Activated CD4-positive, alpha-beta T cell treated with anti-CD3 and anti-CD28 coated beads, Interleukin-2, amount 50 U/mL, for 16 hours (primary cell): Measurements from ENCODE around the gene PRXL2C.
"Not testable (repeated sequence)": the region's sequence is repeated elsewhere in the genome, so short reads cannot be mapped to it uniquely, and the experiment has no call there.

Experiments
- DNase-seq: peaks from one replicate; pipeline ENCODE4 v3.0.0-alpha.2; 2020

The PRXL2C gene, protein sequence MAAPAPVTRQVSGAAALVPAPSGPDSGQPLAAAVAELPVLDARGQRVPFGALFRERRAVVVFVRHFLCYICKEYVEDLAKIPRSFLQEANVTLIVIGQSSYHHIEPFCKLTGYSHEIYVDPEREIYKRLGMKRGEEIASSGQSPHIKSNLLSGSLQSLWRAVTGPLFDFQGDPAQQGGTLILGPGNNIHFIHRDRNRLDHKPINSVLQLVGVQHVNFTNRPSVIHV

DNA sequence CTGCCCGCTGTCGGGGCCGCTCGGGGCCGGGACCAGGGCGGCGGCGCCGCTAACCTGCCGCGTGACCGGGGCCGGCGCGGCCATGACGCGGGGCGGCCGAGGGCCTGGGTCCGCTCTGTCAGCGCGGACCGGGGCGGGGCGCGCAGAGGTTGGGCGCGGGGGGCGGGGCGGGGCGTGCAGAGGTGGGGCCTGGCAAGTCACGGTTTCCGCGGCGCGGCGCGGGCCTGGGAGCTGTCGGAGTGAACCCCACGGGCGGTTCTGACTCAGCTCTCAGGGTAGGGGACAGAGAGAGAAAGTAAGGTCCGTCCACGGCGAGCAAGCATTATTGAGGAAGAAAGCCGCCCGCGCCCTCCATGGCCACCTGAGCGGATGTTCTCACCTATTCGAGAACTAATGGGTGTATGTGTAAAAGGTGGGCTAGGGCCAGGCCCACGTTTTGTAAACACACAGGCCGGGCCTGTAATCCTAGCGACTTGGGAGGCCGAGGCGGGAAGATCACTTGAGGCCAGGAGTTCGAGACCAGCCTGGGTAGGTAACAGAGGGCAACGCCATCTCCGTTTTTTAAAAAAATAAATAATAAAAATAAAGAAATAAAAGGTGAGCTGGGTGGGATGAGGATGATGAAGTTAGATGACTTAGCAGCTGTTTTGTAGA is at the start of gene PRXL2C:
PRXL2C (minus strand) TSS at position 120 of the 654 bp plus-strand sequence; CDS start at position 84, 36 bp downstream.
- peak; percentile 83 for DNase-seq

DNA sequence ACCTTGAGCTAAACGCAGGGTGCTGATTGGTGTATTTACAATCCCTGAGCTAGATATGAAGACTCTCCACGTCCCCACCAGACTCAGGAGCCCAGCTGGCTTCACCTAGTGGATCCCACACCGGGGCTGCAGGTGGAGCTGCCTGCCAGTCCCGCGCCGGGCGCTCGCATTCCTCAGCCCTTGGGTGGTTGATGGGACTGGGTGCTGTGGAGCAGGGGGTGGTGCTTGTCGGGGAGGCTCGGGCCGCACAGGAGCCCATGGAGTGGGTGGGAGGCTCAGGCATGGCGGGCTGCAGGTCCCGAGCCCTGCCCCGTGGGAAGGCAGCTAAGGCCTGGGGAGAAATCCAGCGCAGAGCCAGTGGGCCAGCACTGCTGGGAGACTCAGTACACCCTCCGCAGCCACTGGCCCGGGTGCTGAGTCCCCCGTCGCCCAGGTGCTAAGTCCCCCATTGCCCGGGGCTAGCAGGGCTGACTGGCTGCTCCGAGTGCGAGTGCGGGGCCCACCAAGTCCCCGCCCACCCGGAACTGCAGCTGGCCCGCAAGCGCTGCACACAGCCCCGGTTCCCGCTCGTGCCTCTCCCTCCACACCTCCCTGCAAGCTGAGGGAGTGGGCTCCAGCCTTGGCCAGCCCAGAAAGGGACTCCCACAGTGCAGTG is 45.7 kb upstream of the PRXL2C start:
- not testable (repeated sequence) for DNase-seq

DNA sequence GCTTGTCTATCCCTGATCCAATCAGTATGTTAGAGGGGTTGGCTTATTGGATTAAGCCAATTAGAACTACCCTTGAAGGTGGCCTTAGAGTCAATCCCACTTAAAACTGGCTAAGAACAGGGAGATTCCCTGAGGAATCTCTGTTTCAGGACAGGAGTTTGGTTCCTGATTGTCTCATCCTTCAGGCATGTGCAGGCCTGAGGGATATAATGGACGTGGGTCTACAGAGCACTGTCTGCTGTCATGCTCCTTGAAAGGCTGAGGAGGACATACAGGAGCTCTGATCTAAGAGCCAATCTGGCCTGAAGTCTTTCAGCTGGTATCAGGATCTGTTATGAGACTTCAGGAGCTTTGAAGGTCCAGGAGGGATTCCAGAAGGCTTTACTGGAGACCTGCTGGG is 36.2 kb upstream of the PRXL2C start:
- DNase-seq: no peak

DNA sequence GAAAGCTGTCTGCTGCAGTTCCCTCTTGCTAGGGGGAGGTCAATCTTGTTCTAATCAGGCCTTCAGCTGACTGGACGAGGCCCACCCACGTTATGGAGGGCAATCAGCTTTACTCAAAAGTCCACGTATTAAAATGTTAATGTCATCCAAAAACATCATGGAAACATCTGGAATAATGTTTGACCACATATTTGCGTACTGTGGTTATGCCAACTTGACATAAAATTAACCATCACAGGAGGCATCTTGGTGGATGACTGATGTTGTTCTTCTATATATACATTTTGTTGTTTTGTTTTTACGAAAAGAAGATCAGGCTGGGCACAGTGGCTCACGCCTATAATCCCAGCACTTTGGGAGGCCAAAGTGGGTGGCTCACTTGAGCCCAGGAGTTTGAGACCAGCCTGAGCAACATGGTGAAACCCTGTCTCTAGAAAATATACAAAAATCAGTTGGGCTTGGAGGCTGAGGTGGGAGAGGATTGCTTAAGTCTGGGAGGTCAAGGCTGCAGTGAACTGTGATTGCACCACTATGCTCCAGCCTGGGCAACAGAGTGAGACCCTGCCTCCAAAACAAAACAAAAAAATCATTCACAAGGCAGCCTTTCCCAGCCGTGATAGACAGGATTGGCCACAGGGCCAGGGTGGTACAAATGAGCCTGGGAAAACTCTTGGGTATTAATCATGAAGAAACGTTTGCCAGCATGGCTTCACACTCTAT is 33.8 kb upstream of the PRXL2C start:
- DNase-seq: no peak

DNA sequence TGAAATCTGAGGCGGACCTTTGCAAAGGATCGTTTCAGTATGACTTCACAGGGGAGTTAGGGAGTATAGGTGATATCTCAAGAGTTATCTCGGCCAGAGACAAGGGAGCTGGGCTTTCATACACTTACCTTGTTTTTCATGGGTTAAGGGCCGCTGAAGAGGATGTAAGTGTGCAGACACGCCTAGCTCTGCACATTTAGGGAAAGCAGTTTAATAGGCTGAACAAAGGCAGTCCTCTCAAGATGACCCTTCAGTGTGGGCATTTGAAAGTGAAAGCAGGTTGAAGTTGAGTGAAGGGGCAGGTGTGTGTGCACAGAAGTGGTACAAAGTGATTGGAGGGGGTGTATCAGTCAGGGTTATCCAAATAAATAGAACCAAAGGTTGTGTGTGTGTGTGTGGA is 33.1 kb upstream of the PRXL2C start:
- DNase-seq: no peak

DNA sequence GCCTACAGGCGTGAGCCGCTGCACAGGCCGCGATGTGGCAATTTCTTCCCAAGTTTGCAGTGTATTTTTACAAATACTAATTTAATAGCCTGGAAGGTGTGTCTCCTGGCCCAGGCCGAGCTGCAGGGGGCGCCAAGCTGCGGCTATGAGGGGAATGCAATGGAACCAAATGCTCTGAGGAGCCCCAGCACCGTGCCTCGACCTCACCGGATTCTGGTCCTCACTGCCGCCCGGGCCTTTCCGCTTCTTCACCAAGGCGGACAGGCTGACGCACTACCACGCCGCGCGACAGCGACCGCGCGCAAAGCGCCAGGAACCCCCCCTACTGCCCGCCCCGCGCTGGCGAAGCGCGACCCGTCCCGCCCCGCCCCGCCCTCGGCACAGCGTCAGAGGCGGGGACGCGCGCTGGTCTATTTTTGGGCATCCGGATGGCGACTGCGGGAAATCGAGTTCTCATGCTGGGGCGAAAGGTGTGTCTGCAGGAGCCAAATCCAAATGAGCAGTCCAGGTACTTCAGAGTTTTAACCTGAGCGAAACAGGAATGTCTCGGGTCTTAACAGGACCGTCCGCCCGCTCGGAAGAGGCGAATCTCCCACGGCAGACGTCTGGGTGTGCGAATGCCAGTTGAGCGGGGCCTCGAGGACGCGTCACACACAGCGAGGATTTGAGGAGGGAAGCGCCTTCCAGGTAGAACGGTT is 31.7 kb upstream of the PRXL2C start:
- DNase-seq: peak; percentile 63

DNA sequence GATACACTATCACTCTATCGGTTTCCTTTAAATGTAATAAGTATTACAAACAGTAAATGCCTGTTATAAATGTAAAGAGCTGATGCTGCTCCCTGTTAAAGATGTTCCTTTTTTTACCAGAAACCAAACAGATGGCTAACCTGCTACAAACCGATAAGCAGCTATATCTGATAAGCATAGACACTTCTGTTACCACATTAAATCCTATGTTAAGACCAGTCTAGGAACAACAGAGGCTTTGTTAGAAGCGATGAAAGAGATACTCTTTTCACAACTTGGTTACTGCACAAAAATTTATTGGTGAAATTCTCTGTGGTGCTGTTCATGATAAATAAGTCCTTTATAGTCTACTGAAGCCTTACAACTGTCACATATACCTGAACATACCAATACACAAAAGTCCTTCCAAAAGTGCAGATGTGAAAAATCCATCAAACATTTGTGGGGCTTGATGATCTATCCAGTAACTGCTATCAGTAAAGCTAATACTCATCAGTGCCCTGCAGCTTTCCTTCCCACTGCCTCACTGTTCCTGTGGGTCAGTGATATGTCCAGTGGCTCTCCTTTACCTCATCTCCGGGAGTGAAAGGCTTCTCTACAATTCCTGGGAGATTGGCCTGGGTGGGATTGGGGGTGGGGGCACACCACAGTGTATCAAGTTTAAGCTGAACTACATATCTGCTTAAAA is 25.8 kb upstream of the PRXL2C start:
- DNase-seq: no peak

DNA sequence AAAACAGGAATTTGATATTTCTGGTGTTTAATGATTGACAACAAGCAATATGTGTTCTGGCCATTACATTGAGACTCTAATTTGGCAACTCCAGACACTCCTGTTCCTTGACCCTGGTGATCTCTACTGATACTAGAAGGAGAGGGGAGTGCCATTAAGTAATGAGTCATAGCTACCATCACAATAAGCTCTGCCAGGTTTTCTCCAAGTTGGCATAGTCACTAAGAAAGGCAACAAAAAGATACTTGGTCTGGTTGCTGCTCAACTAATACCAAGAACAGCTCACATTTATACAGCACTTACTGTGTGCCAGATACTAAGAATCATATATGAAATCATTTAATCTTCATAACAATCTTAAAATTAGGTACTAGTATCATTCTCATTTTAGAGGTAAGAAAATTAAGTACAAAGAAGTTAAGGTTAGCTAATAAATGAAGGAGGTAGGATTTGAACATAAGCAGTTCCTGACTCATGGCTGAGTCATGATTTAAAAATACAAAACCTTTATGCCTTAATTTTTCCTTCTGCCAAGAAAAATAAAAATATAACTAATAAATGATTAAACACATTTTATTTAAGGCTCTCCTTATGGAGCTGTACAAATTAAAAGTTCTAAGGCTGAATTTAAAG is 19.9 kb upstream of the PRXL2C start:
- no peak for DNase-seq

DNA sequence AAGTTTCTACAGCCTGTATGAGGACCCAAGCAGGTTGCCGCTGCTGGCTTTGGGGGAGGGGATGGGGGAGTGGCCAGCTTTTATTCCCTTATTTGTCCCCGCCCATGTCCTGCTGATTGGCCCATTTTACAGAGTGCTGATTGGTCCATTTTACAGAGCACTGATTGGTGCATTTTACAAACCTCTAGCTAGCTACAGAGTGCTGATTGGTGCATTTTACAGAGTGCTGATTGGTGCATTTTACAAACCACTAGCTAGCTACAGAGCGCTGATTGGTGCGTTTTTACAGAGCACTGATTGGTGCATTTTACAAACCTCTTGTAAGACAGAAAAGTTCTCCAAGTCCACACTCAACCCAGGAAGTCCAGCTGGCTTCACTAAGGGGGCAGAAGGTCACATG is 18.7 kb upstream of the PRXL2C start:
- not testable (repeated sequence) for DNase-seq

DNA sequence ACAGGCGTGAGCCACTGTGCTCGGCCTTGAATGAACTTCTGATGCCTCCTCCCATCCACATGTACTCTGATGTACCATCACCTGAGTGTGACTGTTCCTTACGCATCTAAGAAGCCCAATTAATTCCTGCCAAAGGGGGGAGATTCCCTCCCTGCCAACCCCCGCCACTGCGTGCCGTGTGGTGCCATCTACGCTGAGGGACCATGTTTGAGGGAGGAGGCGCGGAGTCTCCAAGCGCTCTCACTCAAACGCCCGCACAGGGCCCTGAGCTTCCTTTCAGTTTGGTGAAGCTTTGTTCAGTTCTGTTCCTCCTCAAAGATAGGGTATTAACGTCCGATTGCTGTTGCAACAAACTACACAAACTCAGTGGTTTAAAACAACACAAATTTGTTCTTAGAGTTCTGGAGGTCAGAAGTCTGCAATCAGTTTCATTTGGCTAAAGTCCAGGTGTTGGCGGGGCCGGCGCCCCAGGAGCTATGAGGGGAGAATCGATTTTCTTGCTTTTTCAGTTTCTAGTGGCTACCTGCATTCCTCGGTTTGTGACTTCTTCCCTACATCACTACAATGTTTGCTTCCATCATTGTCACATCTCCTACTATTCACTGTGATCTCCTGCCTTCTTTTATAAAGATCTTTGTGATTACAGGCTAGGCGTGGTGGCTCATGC is 13.9 kb upstream of the PRXL2C start:
- no peak for DNase-seq

DNA sequence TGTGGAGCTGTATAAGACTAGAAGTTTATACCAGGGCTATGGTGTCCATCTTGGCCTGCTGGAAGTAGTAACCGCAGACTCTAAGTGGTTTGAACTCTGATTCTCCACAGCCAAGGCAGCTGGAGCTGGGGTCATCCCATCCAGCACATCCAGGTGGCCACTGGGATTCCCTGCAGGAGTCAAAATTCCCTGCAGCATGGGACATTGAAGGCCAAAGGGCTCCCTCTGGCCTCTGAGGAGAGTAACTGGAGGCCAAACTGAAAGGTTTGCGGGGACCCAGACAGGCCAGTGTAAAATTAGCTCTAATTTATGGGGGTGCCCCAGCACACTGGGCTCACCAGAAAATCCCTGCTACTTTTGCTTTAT is 12.2 kb upstream of the PRXL2C start:
- no peak for DNase-seq

DNA sequence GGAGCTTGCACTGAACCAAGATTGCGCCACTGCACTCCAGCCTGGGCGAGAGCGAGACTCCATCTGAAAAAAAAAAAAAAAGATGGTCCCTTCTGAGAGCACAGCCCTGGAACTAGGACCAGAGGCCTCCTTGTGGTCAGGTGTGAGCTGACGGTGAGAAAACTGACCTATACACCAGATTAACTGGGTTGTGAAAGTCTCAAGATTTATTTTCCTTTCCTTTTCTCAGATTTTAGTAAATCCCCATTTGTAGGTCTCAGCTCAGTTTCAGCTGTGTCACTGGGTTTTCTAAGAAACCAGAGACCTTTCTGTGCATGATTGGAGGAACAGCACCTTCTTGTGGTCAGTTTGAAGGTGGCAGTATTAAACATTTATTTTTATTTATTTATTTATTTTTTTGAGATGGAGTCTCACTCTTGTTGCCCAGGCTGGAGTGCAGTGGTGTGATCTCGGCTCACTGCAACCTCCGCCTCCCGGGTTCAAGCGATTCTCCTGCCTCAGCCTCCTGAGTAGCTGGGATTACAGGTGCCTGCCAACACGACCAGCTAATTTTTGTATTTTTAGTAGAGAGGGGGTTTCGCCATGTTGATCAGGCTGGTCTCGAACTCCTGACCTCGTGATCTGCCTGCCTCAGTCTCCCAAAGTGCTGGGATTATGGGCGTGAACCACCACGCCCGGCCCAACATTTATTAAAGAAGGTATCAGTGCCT is 11.7 kb upstream of the PRXL2C start:
- peak; percentile 63 for DNase-seq

DNA sequence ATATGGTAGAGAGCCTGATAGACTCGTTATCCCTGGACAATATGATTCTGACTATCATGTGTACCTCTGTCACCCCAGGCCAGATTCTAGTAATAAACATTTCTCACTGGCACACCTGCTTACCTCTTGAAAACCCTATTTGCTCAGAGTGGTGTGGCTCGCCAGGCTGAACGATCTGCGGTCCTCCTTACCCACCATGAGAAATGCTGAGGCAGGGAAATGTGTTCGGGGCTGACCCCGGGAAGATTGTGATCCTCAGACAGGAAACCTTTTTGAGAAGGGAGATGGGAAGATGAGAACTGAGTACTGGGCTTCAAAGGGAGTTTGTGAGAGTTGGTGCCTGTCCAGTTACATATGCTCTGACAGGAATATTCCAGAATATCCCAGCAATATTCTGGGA is 10.7 kb upstream of the PRXL2C start:
- DNase-seq: no peak

DNA sequence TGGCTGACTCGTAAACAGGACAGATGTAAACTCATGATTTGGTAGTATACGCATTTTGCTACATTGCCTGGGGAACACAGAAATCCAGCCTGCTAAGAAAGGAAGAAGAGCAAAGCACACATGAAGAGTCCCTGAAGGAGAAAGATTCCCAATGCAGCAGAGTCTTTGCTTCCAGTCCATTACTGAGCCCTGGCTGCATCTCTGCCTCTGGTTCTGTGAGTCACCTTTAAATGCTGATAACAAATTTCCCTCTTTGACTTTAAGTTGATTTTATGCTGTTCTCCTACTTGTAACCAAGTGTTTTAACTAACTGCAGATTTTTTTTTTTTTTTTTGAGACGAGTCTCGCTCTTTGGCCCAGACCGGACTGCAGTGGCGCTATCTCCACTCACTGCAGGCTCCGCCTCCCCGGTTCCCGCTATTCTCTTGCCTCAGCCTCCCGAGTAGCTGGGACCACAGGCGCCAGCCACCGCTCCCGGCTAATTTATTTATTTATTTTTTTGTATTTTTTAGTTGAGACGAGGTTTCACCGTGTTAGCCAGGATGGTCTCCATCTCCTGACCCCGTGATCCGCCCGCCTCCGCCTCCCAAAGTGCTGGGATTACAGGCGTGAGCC is 8.5 kb upstream of the PRXL2C start:
- no peak for DNase-seq

DNA sequence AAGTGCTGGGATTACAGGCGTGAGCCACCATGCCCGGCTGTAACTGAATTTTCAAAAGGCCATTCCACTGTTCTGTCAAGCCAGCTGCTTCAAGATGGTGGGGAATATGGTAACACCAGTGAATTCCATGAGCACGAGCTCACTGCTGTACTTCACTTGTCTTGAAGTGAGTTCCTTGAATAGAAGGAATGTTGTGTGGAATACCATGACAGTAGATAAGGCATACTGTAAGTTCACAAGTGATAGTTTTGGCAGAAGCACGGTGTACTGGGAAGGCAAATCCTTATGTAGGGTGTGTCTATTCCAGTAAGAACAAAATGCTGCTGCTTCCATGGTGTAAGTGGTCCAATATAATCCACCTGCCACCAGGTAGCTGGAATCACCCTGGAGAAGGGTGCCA is 6.6 kb upstream of the PRXL2C start:
- no peak for DNase-seq

DNA sequence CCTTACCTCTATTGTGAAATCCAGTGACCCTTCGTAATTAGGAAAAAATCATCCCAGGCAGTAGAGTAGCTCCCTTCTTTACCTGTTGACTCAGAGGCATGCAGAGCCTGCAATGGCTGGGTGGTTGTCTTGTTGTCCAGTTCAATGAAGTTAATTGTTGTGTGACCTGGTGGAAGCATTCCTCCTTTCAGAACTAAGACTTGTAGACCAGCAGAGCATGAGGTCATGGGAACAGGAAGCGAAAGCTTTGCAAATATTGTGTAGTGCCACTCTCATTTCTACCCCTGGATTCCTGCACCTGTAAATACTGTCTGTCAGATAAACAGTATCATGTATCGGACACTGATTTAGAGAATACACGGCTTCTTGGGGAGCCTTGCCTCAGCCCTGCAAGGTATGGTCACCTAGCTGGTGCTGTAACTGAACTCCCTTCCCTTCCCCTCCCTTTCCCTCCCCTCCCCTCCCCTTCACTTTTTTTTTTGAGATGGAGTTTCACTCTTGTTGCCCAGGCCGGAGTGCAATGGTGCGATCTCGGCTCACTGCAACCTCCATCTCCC is 5.7 kb upstream of the PRXL2C start:
- no peak for DNase-seq

DNA sequence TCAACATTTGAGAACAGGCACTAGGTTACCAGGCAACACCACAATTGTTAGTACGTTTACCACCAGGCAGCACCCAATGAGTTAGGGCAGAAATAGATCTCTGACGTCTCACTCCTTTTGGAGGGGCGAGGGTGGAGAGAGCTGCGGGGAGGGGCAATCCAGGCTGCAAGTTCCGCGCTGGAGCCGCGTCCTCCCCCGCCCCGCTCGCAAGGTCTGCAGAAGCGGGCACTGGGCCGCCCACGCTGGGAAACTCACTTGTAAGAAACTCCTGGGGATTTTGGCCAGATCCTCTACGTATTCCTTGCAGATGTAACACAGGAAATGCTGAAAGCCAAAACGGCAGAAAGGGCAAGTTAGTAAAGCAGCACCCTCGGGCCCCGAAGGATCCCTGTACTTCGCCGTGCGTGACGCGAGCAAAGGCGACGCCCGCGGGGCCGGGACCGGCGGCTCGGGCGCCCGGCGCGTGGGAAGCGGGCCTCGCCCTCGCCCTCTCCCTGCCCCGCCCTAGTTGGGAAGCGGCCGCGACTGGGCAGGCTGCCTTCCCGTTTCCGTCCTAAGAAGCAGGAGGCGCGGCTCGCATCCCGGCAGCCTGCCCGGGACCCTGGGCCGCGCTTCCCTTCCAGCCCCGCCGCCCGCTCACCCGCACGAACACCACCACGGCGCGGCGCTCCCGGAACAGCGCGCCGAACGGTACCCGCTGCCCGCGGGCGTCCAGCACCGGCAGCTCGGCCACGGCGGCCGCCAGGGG is 493 bp downstream of the PRXL2C start:
- peak; percentile 69 for DNase-seq

DNA sequence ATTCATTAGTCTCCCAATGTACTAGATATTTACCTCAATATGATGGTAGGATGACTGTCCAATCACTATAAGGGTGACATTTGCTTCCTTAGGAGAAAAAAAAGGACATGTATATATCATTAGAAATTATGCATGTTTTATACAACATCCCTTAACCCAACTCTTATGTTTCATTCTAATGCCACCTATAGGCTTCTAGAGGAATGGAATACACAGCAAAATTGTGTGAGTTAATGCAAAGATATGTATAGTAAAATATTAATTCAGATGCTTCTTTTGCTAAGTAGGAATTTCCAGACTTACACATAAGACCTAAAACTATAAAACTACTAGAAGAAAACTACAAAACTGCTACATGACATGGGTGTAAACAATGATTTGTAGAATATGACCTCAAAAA is 3.5 kb downstream of the PRXL2C start:
- DNase-seq: peak; percentile 31
